D721Med (cell line): ENCODE data around the gene CELA2B.
"Not testable (repeated sequence)": the region's sequence is repeated elsewhere in the genome, so short reads cannot be mapped to it uniquely, and the experiment has no call there.

ENCODE experiments used
- DNase-seq: peaks from one replicate; pipeline ENCODE4 v3.0.0; 2011; ENCODE audit warnings: low spot score; ENCODE audit not compliant: insufficient read length
- FAIRE-seq: peaks from 2 replicates; lab custom pipeline; 2011; peaks lifted over from hg19 to GRCh38; lab: Jason Lieb, UNC
- CTCF ChIP-seq: IDR thresholded peaks from 2 replicates; pipeline ENCODE4 v1.5.1; 2012; ENCODE audit warnings: mild to moderate bottlenecking, control low read depth; ENCODE audit not compliant: insufficient read depth; ENCODE audit errors: missing control alignments

CELA2B gene

GRCh38 chr1:15431571-15431948 lies 44.3 kb upstream of the CELA2B start:
- TF ChIP-seq CTCF = no peak
- FAIRE-seq (no peak), DNase-seq (no peak)

DNA sequence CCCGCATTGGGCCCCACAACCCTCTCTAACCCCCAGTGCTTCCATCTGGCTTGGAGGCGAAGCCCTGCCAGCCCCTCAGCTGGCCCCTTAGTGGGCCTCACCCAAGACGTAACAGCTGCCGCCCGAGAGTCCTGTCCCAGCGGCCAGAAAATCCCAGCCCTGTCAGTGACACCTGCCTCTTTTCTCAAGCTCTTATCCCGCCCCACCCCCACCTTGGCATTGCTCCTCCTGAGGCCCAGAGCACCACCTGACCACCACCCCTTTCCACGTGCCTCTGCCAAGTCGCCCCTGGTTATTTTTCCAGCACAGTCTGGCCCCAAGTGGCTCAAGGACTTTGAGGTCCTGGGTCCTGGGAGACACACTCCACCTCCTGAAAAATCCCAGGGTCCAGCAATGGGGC lies 43.6 kb upstream of the CELA2B start:
- FAIRE-seq (no peak), DNase-seq (no peak)
- no peak for TF ChIP-seq CTCF

- no peak for DNase-seq
- FAIRE-seq = no peak
- TF ChIP-seq CTCF = no peak
Observed at GRCh38 chr1:15433471-15433870, 42.4 kb upstream of the CELA2B start.

DNA sequence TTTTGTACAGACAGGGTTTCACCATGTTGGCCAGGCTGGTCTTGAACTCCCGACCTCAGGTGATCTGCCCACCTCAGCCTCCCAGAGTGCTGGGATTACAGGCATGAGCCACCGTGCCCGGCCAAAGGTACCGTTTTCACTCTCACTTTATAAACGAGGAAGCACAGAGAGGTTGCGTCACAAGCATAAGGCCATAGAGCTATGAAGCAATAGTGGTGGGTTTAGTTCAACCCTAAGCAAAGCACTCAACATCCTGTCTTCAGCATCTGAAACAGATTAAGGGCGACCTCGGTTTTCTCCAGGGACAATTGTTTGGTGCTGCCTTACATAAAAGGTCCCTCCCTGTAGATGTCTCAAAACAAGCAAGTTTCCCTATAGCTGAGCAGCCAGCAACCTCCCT lies 41.2 kb upstream of the CELA2B start:
- not testable (repeated sequence) for DNase-seq, FAIRE-seq

- no peak for DNase-seq
- FAIRE-seq = no peak
- TF ChIP-seq CTCF = no peak
Observed at GRCh38 chr1:15435239-15436077, 40.4 kb upstream of the CELA2B start.

GRCh38 chr1:15436881-15437442 lies 38.9 kb upstream of the CELA2B start:
- no peak for TF ChIP-seq CTCF
- DNase-seq = no peak
- no peak for FAIRE-seq

DNA sequence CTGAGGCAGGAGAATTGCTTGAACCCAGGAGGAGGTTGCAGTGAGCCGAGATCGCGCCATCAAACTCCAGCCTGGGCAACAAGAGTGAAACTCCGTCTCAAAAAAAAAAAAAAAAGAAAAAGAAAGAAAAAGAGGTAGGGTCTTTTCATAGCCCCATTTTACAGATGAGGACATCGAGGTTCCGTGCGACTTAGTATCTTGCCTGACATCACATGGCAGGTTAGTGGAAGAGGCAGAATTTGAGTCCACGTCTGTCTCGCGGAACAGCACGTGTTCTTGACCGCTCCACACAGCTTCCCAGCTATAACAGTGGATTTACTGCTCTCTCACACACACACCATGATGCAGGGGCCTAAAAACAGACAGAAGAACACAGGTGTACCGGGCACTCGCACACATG lies 36.6 kb upstream of the CELA2B start:
- DNase-seq (no peak), FAIRE-seq (no peak)
- TF ChIP-seq CTCF = no peak

DNA sequence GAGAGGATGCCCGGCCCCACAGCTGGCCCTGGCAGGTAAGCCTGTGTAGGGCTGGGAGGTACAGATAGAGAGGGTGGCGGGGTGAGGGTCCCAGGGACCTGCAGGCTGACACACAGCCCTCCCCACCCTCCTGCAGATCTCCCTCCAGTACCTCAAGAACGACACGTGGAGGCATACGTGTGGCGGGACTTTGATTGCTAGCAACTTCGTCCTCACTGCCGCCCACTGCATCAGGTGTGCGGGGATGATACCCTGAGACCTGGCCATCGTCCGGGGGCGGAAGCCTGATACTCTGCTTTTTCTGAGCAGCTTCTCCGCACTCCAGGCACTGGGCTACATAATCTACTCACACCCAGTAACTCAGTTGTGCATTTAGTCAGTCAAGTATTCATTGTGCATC lies 35.5 kb upstream of the CELA2B start:
- no peak for TF ChIP-seq CTCF
- no peak for DNase-seq
- no peak for FAIRE-seq
